ENCODE measurements around the gene NTNG1. TPM values are rescaled to one million over a fixed set of nuclear protein-coding genes. Genes with fewer than 3 reads are reported as not detected.

NTNG1 gene
- total RNA-seq, 1 experiment from 2014 or later, result not detected

GRCh38 chr1:107264561-107264960 lies 123.7 kb downstream of the NTNG1 start:
- CTCF ChIA-PET, result interaction anchor here (0.8 kb wide), 1 partner anchor 266 kb away, joined by 4 read pairs; no protein-coding TSS in a partner anchor
- intact Hi-C loops (cut with micrococcal nuclease), result no loop called here

GRCh38 chr1:107267489-107267888 lies 126.7 kb downstream of the NTNG1 start:
- no peak for TF ChIP-seq CTCF (IDR thresholded peaks at IDR 0.05; ENCODE audit: unreplicated experiment)
- no peak for DNase-seq (ENCODE audit: unreplicated experiment)
- intact Hi-C loops (cut with micrococcal nuclease), result no loop called here
- Mint-ChIP-seq H3K4me1 (ENCODE audit: insufficient read depth, unreplicated experiment) (peaks cover 19% of the 10 kb centered on the region), H3K27ac (ENCODE audit: low read depth, unreplicated experiment) (no peak overlapping the region), H3K4me3 (ENCODE audit: unreplicated experiment) (no peak overlapping the region), H3K9me3 (ENCODE audit: unreplicated experiment) (no peaks in the 10 kb centered on the region), H3K36me3 (ENCODE audit: insufficient read depth, unreplicated experiment) (no peaks in the 10 kb centered on the region), H3K27me3 (ENCODE audit: insufficient read depth, unreplicated experiment) (no peaks in the 10 kb centered on the region)
- BruUV-seq (replicated peaks), result no TSS peak
- ChIA-PET POLR2A (no interaction called here), CTCF (interaction anchor here (1.4 kb wide), 1 partner anchor 9 kb away, joined by 12 read pairs; no protein-coding TSS in a partner anchor)

More at GRCh38 chr1:107264561-107264960, 123.7 kb downstream of the NTNG1 start:
- no peak for TF ChIP-seq CTCF (IDR thresholded peaks at IDR 0.05; ENCODE audit: unreplicated experiment)
- peaks cover 19% of the 10 kb centered on the region for H3K4me1 Mint-ChIP-seq (ENCODE audit: insufficient read depth, unreplicated experiment)
- H3K4me3 Mint-ChIP-seq (ENCODE audit: unreplicated experiment), result no peak overlapping the region
- POLR2A ChIA-PET, result interaction anchor here (0.6 kb wide), 1 partner anchor 100 kb away, joined by 3 read pairs; no protein-coding TSS in a partner anchor
- H3K36me3 Mint-ChIP-seq (ENCODE audit: insufficient read depth, unreplicated experiment), result no peaks in the 10 kb centered on the region
- H3K9me3 Mint-ChIP-seq (ENCODE audit: unreplicated experiment), result no peaks in the 10 kb centered on the region
- no peaks in the 10 kb centered on the region for H3K27me3 Mint-ChIP-seq (ENCODE audit: insufficient read depth, unreplicated experiment)
- H3K27ac Mint-ChIP-seq (ENCODE audit: low read depth, unreplicated experiment), result peak overlapping the region; percentile 26
- no TSS peak for BruUV-seq (replicated peaks)
- DNase-seq (ENCODE audit: unreplicated experiment), result no peak

GRCh38 chr1:107272321-107272720 lies 131.5 kb downstream of the NTNG1 start:
- BruUV-seq (replicated peaks), result no TSS peak
- Mint-ChIP-seq H3K36me3 (ENCODE audit: insufficient read depth, unreplicated experiment) (no peaks in the 10 kb centered on the region), H3K27me3 (ENCODE audit: insufficient read depth, unreplicated experiment) (no peaks in the 10 kb centered on the region), H3K4me3 (ENCODE audit: unreplicated experiment) (no peak overlapping the region), H3K9me3 (ENCODE audit: unreplicated experiment) (no peaks in the 10 kb centered on the region), H3K4me1 (ENCODE audit: insufficient read depth, unreplicated experiment) (peaks cover 5% of the 10 kb centered on the region), H3K27ac (ENCODE audit: low read depth, unreplicated experiment) (no peak overlapping the region)
- POLR2A ChIA-PET, result interaction anchor here (0.9 to 1.0 kb wide), 2 partner anchors 13 to 257 kb away, joined by 3 read pairs; no protein-coding TSS in a partner anchor
- TF ChIP-seq CTCF (IDR thresholded peaks at IDR 0.05; ENCODE audit: unreplicated experiment), result no peak
- CTCF ChIA-PET, result interaction anchor here (0.7 to 9.6 kb wide), 4 partner anchors 26 to 477 kb away, joined by 3 to 223 read pairs (median 40); no protein-coding TSS in a partner anchor
- intact Hi-C loops (cut with micrococcal nuclease), result no loop called here
- DNase-seq (ENCODE audit: unreplicated experiment), result no peak

GRCh38 chr1:107273515-107273914 lies 132.7 kb downstream of the NTNG1 start:
- TF ChIP-seq CTCF (IDR thresholded peaks at IDR 0.05; ENCODE audit: unreplicated experiment), result no peak
- BruUV-seq (replicated peaks), result no TSS peak
- no peak overlapping the region for H3K27ac Mint-ChIP-seq (ENCODE audit: low read depth, unreplicated experiment)
- no peaks in the 10 kb centered on the region for H3K36me3 Mint-ChIP-seq (ENCODE audit: insufficient read depth, unreplicated experiment)
- H3K4me1 Mint-ChIP-seq (ENCODE audit: insufficient read depth, unreplicated experiment), result peaks cover 5% of the 10 kb centered on the region
- no peaks in the 10 kb centered on the region for H3K9me3 Mint-ChIP-seq (ENCODE audit: unreplicated experiment)
- CTCF ChIA-PET, result interaction anchor here (0.6 to 9.6 kb wide), 6 partner anchors 12 to 475 kb away, joined by 3 to 223 read pairs (median 4); no protein-coding TSS in a partner anchor
- intact Hi-C loops (cut with micrococcal nuclease), result no loop called here
- H3K27me3 Mint-ChIP-seq (ENCODE audit: insufficient read depth, unreplicated experiment), result no peaks in the 10 kb centered on the region
- DNase-seq (ENCODE audit: unreplicated experiment), result no peak
- POLR2A ChIA-PET, result interaction anchor here (0.6 kb wide), 1 partner anchor 1139 kb away, joined by 3 read pairs; no protein-coding TSS in a partner anchor
- H3K4me3 Mint-ChIP-seq (ENCODE audit: unreplicated experiment), result no peak overlapping the region
